Measurements from ENCODE around the gene PROM1. TPM values are rescaled to one million over a fixed set of nuclear protein-coding genes. Genes with fewer than 3 reads are reported as not detected.

The PROM1 gene
- total RNA-seq, 1 donor from 2014 or later, result 40.8 TPM

- no peak for DNase-seq (ENCODE audit: low spot score)
These were observed 17.2 kb downstream of the PROM1 start for GRCh38 chr4:16066586-16067128.

GRCh38 chr4:16065066-16065465 is 18.8 kb downstream of the PROM1 start:
- no peak for DNase-seq (ENCODE audit: low spot score)

GRCh38 chr4:16062601-16063000 is 21.2 kb downstream of the PROM1 start:
- no peak for DNase-seq (ENCODE audit: low spot score)

GRCh38 chr4:16056681-16057385 is 27.0 kb downstream of the PROM1 start:
- DNase-seq (ENCODE audit: low spot score), result no peak

GRCh38 chr4:16055873-16056272 is 27.9 kb downstream of the PROM1 start:
- no peak for DNase-seq (ENCODE audit: low spot score)

GRCh38 chr4:16055471-16055870 is 28.4 kb downstream of the PROM1 start:
- DNase-seq (ENCODE audit: low spot score), result no peak

- DNase-seq (ENCODE audit: low spot score), result no peak
These were observed 30.9 kb downstream of the PROM1 start for GRCh38 chr4:16052939-16053338.

GRCh38 chr4:16051980-16052379 is 31.8 kb downstream of the PROM1 start:
- DNase-seq (ENCODE audit: low spot score), result no peak

- DNase-seq (ENCODE audit: low spot score), result no peak
These were observed 32.7 kb downstream of the PROM1 start for GRCh38 chr4:16051132-16051531.

GRCh38 chr4:16050669-16051068 is 33.2 kb downstream of the PROM1 start:
- no peak for DNase-seq (ENCODE audit: low spot score)

- no peak for DNase-seq (ENCODE audit: low spot score)
These were observed 35.0 kb downstream of the PROM1 start for GRCh38 chr4:16048619-16049419.

GRCh38 chr4:16045687-16046086 is 38.1 kb downstream of the PROM1 start:
- DNase-seq (ENCODE audit: low spot score), result no peak

GRCh38 chr4:16043642-16044498 is 40.0 kb downstream of the PROM1 start:
- DNase-seq (ENCODE audit: low spot score), result no peak

- no peak for DNase-seq (ENCODE audit: low spot score)
These were observed 44.7 kb downstream of the PROM1 start for GRCh38 chr4:16039139-16039538.

GRCh38 chr4:16037901-16038300 is 45.9 kb downstream of the PROM1 start:
- DNase-seq (ENCODE audit: low spot score), result no peak

- no peak for DNase-seq (ENCODE audit: low spot score)
These were observed 48.0 kb downstream of the PROM1 start for GRCh38 chr4:16035843-16036242.

GRCh38 chr4:16034010-16034748 is 49.6 kb downstream of the PROM1 start:
- DNase-seq (ENCODE audit: low spot score), result peak; percentile 74

- peak; percentile 68 for DNase-seq (ENCODE audit: low spot score)
These were observed 51.4 kb downstream of the PROM1 start for GRCh38 chr4:16032396-16032770.

GRCh38 chr4:16031546-16032395 is 52.1 kb downstream of the PROM1 start:
- DNase-seq (ENCODE audit: low spot score), result no peak

GRCh38 chr4:16029886-16030285 is 53.9 kb downstream of the PROM1 start:
- no peak for DNase-seq (ENCODE audit: low spot score)
